ENCODE measurements around the gene VTI1A.

VTI1A gene

DNA sequence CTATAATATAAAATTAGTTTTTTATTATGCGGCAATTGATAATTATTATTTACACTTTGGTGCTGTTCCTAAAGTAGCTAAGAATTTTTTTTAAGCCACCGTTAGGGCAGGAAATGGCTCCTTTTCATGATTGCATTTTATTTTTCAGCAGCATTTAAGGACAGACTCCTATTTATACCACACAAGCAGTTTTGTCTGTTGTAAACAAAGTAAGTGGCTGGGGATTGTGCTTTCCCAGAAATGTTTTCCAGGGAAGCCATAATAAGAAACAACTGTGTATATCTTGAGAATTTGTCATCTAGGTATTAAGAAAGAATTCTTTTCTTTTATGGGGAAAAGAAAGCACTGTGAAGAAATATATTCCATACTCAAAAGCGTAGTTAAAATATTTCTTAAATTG, 232.0 kb downstream of the VTI1A start:
- peak; percentile 18 for DNase-seq (ENCODE audit: low read depth)
- TF ChIP-seq, protein P1, sequence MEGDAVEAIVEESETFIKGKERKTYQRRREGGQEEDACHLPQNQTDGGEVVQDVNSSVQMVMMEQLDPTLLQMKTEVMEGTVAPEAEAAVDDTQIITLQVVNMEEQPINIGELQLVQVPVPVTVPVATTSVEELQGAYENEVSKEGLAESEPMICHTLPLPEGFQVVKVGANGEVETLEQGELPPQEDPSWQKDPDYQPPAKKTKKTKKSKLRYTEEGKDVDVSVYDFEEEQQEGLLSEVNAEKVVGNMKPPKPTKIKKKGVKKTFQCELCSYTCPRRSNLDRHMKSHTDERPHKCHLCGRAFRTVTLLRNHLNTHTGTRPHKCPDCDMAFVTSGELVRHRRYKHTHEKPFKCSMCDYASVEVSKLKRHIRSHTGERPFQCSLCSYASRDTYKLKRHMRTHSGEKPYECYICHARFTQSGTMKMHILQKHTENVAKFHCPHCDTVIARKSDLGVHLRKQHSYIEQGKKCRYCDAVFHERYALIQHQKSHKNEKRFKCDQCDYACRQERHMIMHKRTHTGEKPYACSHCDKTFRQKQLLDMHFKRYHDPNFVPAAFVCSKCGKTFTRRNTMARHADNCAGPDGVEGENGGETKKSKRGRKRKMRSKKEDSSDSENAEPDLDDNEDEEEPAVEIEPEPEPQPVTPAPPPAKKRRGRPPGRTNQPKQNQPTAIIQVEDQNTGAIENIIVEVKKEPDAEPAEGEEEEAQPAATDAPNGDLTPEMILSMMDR (IDR thresholded peaks at IDR 0.05; ENCODE audit: control insufficient read depth, insufficient read depth, low read depth, low read length, missing control alignments), result no peak
- no peak overlapping the region for H3K4me3 ChIP-seq (ENCODE audit: control insufficient read depth, low read depth, low read length)

DNA sequence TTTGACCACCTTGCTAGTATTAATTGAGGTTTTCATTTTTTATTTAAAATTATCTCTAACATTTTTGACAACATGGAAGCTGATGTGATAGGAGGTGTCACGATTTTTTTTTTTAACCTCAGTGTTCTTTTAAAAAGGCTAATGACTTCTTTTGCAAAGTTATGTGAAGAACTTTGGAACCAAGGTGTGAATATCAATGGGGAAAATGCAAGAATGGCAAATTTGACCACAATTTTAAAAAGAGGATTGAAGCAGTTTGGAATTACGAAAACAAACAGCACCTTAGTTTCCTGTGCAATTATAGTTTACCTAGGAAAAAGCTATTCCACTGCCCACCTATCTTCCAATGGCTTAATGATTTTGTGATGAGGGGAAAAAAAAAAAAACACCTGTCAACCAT, 232.4 kb downstream of the VTI1A start:
- TF ChIP-seq, protein P1 (IDR thresholded peaks at IDR 0.05; ENCODE audit: control insufficient read depth, insufficient read depth, low read depth, low read length, missing control alignments), result no peak
- DNase-seq (ENCODE audit: low read depth), result no peak
- H3K4me3 ChIP-seq (ENCODE audit: control insufficient read depth, low read depth, low read length), result no peak overlapping the region

DNA sequence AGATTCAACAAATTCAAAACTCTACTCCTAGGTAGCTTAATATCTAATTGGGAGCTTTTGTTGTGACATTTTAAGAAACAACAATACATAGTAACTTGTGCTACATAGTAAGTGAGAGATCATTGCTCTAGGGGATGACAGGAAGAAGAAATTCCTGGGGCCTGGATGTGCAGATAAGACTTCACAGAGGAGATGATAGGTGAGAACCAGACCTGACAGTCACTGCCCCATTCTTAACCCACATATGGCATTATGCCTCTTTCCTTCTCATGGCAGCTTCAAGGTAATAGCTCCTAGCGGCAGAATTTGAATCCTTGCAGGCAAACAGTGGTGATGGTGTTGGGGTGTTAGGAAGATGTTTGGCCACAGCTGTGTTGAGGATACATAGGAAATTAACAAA, 233.6 kb downstream of the VTI1A start:
- DNase-seq (ENCODE audit: low read depth), result no peak
- TF ChIP-seq, protein P1 (IDR thresholded peaks at IDR 0.05; ENCODE audit: control insufficient read depth, insufficient read depth, low read depth, low read length, missing control alignments), result no peak
- H3K4me3 ChIP-seq (ENCODE audit: control insufficient read depth, low read depth, low read length), result no peak overlapping the region

DNA sequence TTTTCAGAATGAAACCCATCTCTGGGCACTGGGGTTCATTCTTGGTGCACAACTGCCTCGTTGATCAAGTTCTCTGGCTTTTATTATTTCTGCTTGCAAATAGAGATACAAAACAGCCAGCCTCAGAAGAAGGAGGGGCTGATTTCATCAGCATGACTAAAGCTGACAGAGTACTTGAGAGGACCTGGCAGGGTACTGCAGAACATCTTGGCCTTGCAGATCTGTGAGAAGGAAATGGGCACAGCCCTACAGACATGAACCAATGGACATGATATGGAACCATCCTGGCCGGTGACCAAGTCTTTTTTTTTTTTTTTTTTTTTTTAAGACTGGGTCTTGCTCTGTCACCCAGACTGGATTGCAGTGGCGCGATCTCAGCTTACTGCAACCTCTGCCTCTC, 240.6 kb downstream of the VTI1A start:
- H3K4me3 ChIP-seq (ENCODE audit: control insufficient read depth, low read depth, low read length), result no peak overlapping the region
- TF ChIP-seq, protein P1 (IDR thresholded peaks at IDR 0.05; ENCODE audit: control insufficient read depth, insufficient read depth, low read depth, low read length, missing control alignments), result no peak
- peak; percentile 34 for DNase-seq (ENCODE audit: low read depth)

DNA sequence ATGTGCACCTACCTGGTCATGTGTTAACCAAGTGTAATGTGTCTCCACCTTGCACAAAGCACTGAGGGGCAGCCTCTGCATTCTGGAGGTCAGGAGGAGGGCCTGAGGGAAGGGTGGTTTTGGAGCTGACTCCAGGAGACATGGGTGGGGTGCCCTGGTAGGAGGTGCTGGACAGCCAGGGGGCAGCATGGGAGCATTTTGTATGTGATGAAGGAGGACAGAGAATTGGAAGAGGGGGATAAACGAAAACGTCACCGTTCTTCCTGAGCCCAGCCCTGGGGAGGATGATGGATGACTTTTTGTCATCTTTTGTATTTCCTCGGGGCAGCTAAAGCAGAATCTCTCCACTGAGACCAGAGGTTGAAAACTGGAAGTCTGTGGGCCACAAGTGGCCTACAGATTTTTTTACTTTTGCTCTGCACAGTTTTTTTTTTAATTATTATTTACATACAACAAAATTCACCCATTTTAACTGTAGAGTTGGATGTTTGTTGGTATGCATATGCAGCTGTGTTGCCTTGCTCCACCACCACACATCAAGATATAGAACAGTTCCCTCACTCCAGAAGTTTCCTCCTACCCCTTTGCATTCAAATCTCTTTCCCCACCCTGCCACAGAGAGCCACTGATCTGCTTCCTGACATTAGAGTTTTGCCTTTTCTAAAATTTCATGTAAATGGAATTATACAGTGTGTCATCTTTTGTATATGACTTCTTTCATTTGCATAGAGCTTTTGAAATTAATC, 242.5 kb downstream of the VTI1A start:
- no peak for DNase-seq (ENCODE audit: low read depth)
- TF ChIP-seq, protein P1 (IDR thresholded peaks at IDR 0.05; ENCODE audit: control insufficient read depth, insufficient read depth, low read depth, low read length, missing control alignments), result peak; percentile 45
- H3K4me3 ChIP-seq (ENCODE audit: control insufficient read depth, low read depth, low read length), result no peak overlapping the region

- DNase-seq (ENCODE audit: low read depth), result no peak
- H3K4me3 ChIP-seq (ENCODE audit: control insufficient read depth, low read depth, low read length), result no peak overlapping the region
- TF ChIP-seq, protein P1 (IDR thresholded peaks at IDR 0.05; ENCODE audit: control insufficient read depth, insufficient read depth, low read depth, low read length, missing control alignments), result no peak
Observed at GRCh38 chr10:112695539-112695938, 248.5 kb downstream of the VTI1A start.
